ENCODE data around the gene HGFAC.
"Not testable (repeated sequence)": the region's sequence is repeated elsewhere in the genome, so short reads cannot be mapped to it uniquely, and the experiment has no call there.

The HGFAC gene

GRCh38 chr4:3441501-3442459 lies at the start of gene HGFAC:
HGFAC (plus strand) TSS chr4:3441968; CDS start chr4:3442002, 34 bp downstream.
- DNase-seq: no peak

GRCh38 chr4:3392321-3392720 lies 49.4 kb upstream of the HGFAC start:
- DNase-seq: no peak

- no peak for DNase-seq
Observed at GRCh38 chr4:3393171-3393570, 48.6 kb upstream of the HGFAC start.

GRCh38 chr4:3396600-3396999 lies 45.2 kb upstream of the HGFAC start:
- no peak for DNase-seq

- DNase-seq: no peak
Observed at GRCh38 chr4:3397128-3397527, 44.6 kb upstream of the HGFAC start.

GRCh38 chr4:3399277-3400194 lies 42.2 kb upstream of the HGFAC start:
- no peak for DNase-seq

GRCh38 chr4:3401436-3402171 lies 40.2 kb upstream of the HGFAC start:
- DNase-seq: no peak

- DNase-seq: no peak
Observed at GRCh38 chr4:3402491-3403347, 39.0 kb upstream of the HGFAC start.

- DNase-seq: no peak
Observed at GRCh38 chr4:3403348-3403906, 38.3 kb upstream of the HGFAC start.

GRCh38 chr4:3404546-3404945 lies 37.2 kb upstream of the HGFAC start:
- no peak for DNase-seq

GRCh38 chr4:3405176-3405575 lies 36.6 kb upstream of the HGFAC start:
- DNase-seq: no peak

- no peak for DNase-seq
Observed at GRCh38 chr4:3406021-3406420, 35.7 kb upstream of the HGFAC start.

- no peak for DNase-seq
Observed at GRCh38 chr4:3406431-3406830, 35.3 kb upstream of the HGFAC start.

- DNase-seq: no peak
Observed at GRCh38 chr4:3407171-3407771, 34.5 kb upstream of the HGFAC start.

- no peak for DNase-seq
Observed at GRCh38 chr4:3407930-3408792, 33.6 kb upstream of the HGFAC start.

- DNase-seq: no peak
Observed at GRCh38 chr4:3408793-3409330, 32.9 kb upstream of the HGFAC start.

- DNase-seq: no peak
Observed at GRCh38 chr4:3409571-3410091, 32.1 kb upstream of the HGFAC start.

- DNase-seq: no peak
Observed at GRCh38 chr4:3410401-3411135, 31.2 kb upstream of the HGFAC start.

GRCh38 chr4:3411190-3411589 lies 30.6 kb upstream of the HGFAC start:
- DNase-seq: not testable (repeated sequence)
